DMS53 treated with DMSO at 0.1 percent for 48 hours (cell line): ENCODE data around the gene EPHB2.
"Not testable (repeated sequence)": the region's sequence is repeated elsewhere in the genome, so short reads cannot be mapped to it uniquely, and the experiment has no call there.

ENCODE experiments used
- DNase-seq: peaks from one replicate; lab custom pipeline; 2025; ENCODE audit not compliant: unreplicated experiment; lab: John Stamatoyannopoulos, UW

The EPHB2 gene

GRCh38 chr1:22710701-22711049, at the start of gene EPHB2:
Gene EPHB2 (plus strand): TSS chr1:22710839. CDS start chr1:22710983, 144 bp downstream.
- DNase-seq = no peak

GRCh38 chr1:22661880-22662279, 48.8 kb upstream of the EPHB2 start:
- DNase-seq = no peak

GRCh38 chr1:22662318-22662717, 48.3 kb upstream of the EPHB2 start:
- DNase-seq = no peak

- no peak for DNase-seq
These were observed 47.6 kb upstream of the EPHB2 start for GRCh38 chr1:22662986-22663408.

- no peak for DNase-seq
These were observed 44.9 kb upstream of the EPHB2 start for GRCh38 chr1:22665752-22666151.

- no peak for DNase-seq
These were observed 44.2 kb upstream of the EPHB2 start for GRCh38 chr1:22666412-22666811.

GRCh38 chr1:22668840-22669239, 41.8 kb upstream of the EPHB2 start:
- DNase-seq = not testable (repeated sequence)

- DNase-seq = no peak
These were observed 40.2 kb upstream of the EPHB2 start for GRCh38 chr1:22670352-22670975.

GRCh38 chr1:22671999-22672398, 38.6 kb upstream of the EPHB2 start:
- DNase-seq = no peak

- DNase-seq = peak; percentile 70
These were observed 36.9 kb upstream of the EPHB2 start for GRCh38 chr1:22673486-22674409.

- DNase-seq = no peak
These were observed 36.3 kb upstream of the EPHB2 start for GRCh38 chr1:22674410-22674749.

- not testable (repeated sequence) for DNase-seq
These were observed 34.5 kb upstream of the EPHB2 start for GRCh38 chr1:22676151-22676550.

GRCh38 chr1:22676916-22677583, 33.6 kb upstream of the EPHB2 start:
- no peak for DNase-seq

- no peak for DNase-seq
These were observed 32.4 kb upstream of the EPHB2 start for GRCh38 chr1:22677931-22678896.

- DNase-seq = peak; percentile 30
These were observed 29.9 kb upstream of the EPHB2 start for GRCh38 chr1:22680726-22681125.

GRCh38 chr1:22681556-22682276, 28.9 kb upstream of the EPHB2 start:
- DNase-seq = no peak

GRCh38 chr1:22683547-22683946, 27.1 kb upstream of the EPHB2 start:
- no peak for DNase-seq

- no peak for DNase-seq
These were observed 25.0 kb upstream of the EPHB2 start for GRCh38 chr1:22685591-22686059.

GRCh38 chr1:22687191-22687590, 23.4 kb upstream of the EPHB2 start:
- DNase-seq = no peak

GRCh38 chr1:22688466-22688865, 22.2 kb upstream of the EPHB2 start:
- DNase-seq = no peak
